Neural cell (in vitro differentiated cells): Measurements from ENCODE around the gene HRK. TPM values are rescaled to one million over a fixed set of nuclear protein-coding genes. Genes with fewer than 3 reads are reported as not detected.

Experiments
- H2AFZ ChIP-seq: fragments of 200-600, 300-800 bp; sonication (generic), shearing (Covaris generic); 2 replicates; pipeline ENCODE4 v1.6.0; 2014; ENCODE audit warnings: low read depth, mild to moderate bottlenecking, antibody characterized with exemption, low read length, moderate library complexity
- H3F3A ChIP-seq: fragments of 200-600 bp; shearing (Covaris generic); 2 replicates; pipeline ENCODE4 v1.6.1; 2016; ENCODE audit warnings: mild to moderate bottlenecking, moderate library complexity, mixed read lengths, antibody characterized with exemption, low read length; ENCODE audit not compliant: insufficient read depth, poor library complexity, severe bottlenecking
- H3K27ac ChIP-seq: fragments of 200-600, 300-800 bp; sonication (generic), shearing (Covaris generic); 2 replicates; pipeline ENCODE4 v1.5.1; 2014; ENCODE audit warnings: mild to moderate bottlenecking, low read length, moderate library complexity
- H3K27me3 ChIP-seq: fragments of 300-800, 200-600 bp; sonication (generic), shearing (Covaris generic); 2 replicates; pipeline ENCODE4 v1.6.0; 2014; ENCODE audit warnings: mild to moderate bottlenecking, low read depth, low read length, moderate library complexity; ENCODE audit not compliant: insufficient read depth
- H3K36me3 ChIP-seq: fragments of 300-800, 200-600 bp; sonication (generic), shearing (Covaris generic); 2 replicates; pipeline ENCODE4 v1.5.1; 2014; ENCODE audit warnings: mild to moderate bottlenecking, antibody characterized with exemption, low read length, moderate library complexity; ENCODE audit not compliant: insufficient read depth
- H3K4me2 ChIP-seq: fragments of 300-800, 200-600 bp; sonication (generic), shearing (Covaris generic); 2 replicates; pipeline ENCODE4 v1.6.0; 2014; ENCODE audit warnings: mild to moderate bottlenecking, low read length
- H3K4me3 ChIP-seq: fragments of 300-800, 200-600 bp; sonication (generic), shearing (Covaris generic); 2 replicates; pipeline ENCODE4 v1.5.1; 2014; ENCODE audit warnings: mild to moderate bottlenecking, low read length, moderate library complexity
- H3K79me2 ChIP-seq: fragments of 200-600 bp; shearing (Covaris generic); replicated peaks from 2 replicates; pipeline ENCODE4 v1.6.0; 2014; ENCODE audit warnings: mild to moderate bottlenecking, low read length, moderate library complexity; ENCODE audit not compliant: insufficient read depth
- H3K9ac ChIP-seq: fragments of 300-800, 200-600 bp; sonication (generic), shearing (Covaris generic); 2 replicates; pipeline ENCODE4 v1.6.1; 2016; ENCODE audit warnings: mild to moderate bottlenecking, low read length, mixed read lengths
- H3K9me2 ChIP-seq: fragments of 200-600 bp; shearing (Covaris generic); 2 replicates; pipeline ENCODE4 v1.6.1; 2016; ENCODE audit warnings: mild to moderate bottlenecking, low read length, mixed read lengths; ENCODE audit not compliant: insufficient read depth
- H3K9me3 ChIP-seq: fragments of 200-600, 300-800 bp; sonication (generic), shearing (Covaris generic); 2 replicates; pipeline ENCODE4 v1.6.1; 2016; ENCODE audit warnings: mild to moderate bottlenecking, mixed run types, low read length, moderate library complexity, mixed read lengths
- H4K20me1 ChIP-seq: fragments of 200-600 bp; shearing (Covaris generic); 2 replicates; pipeline ENCODE4 v1.6.1; 2016; ENCODE audit warnings: mild to moderate bottlenecking, mixed run types; ENCODE audit not compliant: insufficient read depth
- EP300 ChIP-seq: fragments of 450-650 bp; conservative IDR thresholded peaks from 2 replicates; pipeline ENCODE4 v1.6.1; 2014; ENCODE audit warnings: antibody characterized with exemption, mild to moderate bottlenecking, moderate library complexity; ENCODE audit not compliant: poor library complexity, severe bottlenecking
- EZH2 ChIP-seq: fragments of 200-600, 300-800 bp; shearing (Covaris generic), sonication (generic); IDR thresholded peaks from 2 replicates; pipeline ENCODE4 v1.6.1; 2014; ENCODE audit warnings: antibody characterized with exemption, low read length, borderline replicate concordance, mild to moderate bottlenecking; ENCODE audit not compliant: insufficient read depth, poor library complexity, severe bottlenecking
- MXI1 ChIP-seq: fragments of 450-650 bp; conservative IDR thresholded peaks from 2 replicates; pipeline ENCODE4 v1.6.1; 2014; ENCODE audit warnings: antibody characterized with exemption, mild to moderate bottlenecking; ENCODE audit not compliant: poor library complexity, severe bottlenecking
- POLR2AphosphoS5 ChIP-seq: IDR thresholded peaks from 2 replicates; pipeline ENCODE4 v1.6.1; 2012
- RAD21 ChIP-seq: fragments of 450-650 bp; conservative IDR thresholded peaks from 2 replicates; pipeline ENCODE4 v1.6.1; 2014; ENCODE audit warnings: antibody characterized with exemption, mild to moderate bottlenecking, moderate library complexity
- SMC3 ChIP-seq: fragments of 450-650 bp; conservative IDR thresholded peaks from 2 replicates; pipeline ENCODE4 v1.6.1; 2014; ENCODE audit warnings: antibody characterized with exemption, mild to moderate bottlenecking, moderate library complexity; ENCODE audit not compliant: poor library complexity
- TAF1 ChIP-seq: IDR thresholded peaks from 2 replicates; pipeline ENCODE4 v1.6.1; 2012; ENCODE audit warnings: low read depth
- polyA plus RNA-seq: library from polyadenylated mRNA; depleted of rRNA; stranded (reverse); fragments of >200 nt; gene quantifications from 2 replicates; pipeline ENCODE4 v1.2.3, GENCODE V29; 2014
- TF ChIP-seq, protein P1 (sequence below): fragments of 450-650 bp; IDR thresholded peaks from 2 replicates; pipeline ENCODE4 v1.5.1; 2014; ENCODE audit warnings: antibody characterized with exemption, mild to moderate bottlenecking, moderate library complexity; ENCODE audit not compliant: poor library complexity, severe bottlenecking
- TF ChIP-seq, protein P2 (sequence below): IDR thresholded peaks from 2 replicates; pipeline ENCODE4 v1.6.1; 2012; ENCODE audit warnings: borderline replicate concordance

The HRK gene
- polyA plus RNA-seq, 1 donor from 2014 or later: 1.4 TPM

DNA sequence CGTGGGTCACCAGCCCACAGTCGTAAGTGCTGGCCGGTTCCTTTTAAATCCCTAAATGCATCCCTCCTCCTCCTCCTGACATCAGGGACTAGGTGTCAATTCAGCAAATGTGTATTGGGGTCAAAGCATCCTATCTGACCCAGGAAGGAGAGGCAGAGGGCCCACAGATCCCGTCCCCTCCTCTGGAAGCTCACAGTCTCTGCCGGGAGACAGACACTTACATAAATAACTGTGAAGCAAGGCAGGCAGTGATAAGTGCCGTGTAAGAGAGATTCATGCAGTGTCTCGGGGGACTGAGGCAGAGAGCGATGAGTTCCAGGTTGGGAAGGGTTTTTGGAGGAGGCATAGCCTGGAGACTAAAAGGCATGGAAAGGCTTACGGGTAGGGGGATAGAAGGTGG lies 44.1 kb downstream of the HRK start:
- Histone ChIP-seq H3K4me2 (no peak overlapping the region), H3K9me3 (no peaks in the 10 kb centered on the region), H3K27me3 (no peaks in the 10 kb centered on the region), H3K27ac (no peak overlapping the region), H2AFZ (no peak overlapping the region), H4K20me1 (no peaks in the 10 kb centered on the region), H3K9me2 (no peaks in the 10 kb centered on the region), H3K79me2 (no peaks in the 10 kb centered on the region), H3K9ac (no peak overlapping the region), H3F3A (no peaks in the 10 kb centered on the region), H3K4me3 (peak overlapping the region; percentile 0), H3K36me3 (peaks cover 7% of the 10 kb centered on the region)
- TF ChIP-seq SMC3 (no peak), MXI1 (no peak), TAF1 (no peak), POLR2AphosphoS5 (no peak), EP300 (no peak), RAD21 (no peak), EZH2 (no peak)
- TF ChIP-seq, protein P1, sequence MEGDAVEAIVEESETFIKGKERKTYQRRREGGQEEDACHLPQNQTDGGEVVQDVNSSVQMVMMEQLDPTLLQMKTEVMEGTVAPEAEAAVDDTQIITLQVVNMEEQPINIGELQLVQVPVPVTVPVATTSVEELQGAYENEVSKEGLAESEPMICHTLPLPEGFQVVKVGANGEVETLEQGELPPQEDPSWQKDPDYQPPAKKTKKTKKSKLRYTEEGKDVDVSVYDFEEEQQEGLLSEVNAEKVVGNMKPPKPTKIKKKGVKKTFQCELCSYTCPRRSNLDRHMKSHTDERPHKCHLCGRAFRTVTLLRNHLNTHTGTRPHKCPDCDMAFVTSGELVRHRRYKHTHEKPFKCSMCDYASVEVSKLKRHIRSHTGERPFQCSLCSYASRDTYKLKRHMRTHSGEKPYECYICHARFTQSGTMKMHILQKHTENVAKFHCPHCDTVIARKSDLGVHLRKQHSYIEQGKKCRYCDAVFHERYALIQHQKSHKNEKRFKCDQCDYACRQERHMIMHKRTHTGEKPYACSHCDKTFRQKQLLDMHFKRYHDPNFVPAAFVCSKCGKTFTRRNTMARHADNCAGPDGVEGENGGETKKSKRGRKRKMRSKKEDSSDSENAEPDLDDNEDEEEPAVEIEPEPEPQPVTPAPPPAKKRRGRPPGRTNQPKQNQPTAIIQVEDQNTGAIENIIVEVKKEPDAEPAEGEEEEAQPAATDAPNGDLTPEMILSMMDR: no peak
- TF ChIP-seq, protein P2, sequence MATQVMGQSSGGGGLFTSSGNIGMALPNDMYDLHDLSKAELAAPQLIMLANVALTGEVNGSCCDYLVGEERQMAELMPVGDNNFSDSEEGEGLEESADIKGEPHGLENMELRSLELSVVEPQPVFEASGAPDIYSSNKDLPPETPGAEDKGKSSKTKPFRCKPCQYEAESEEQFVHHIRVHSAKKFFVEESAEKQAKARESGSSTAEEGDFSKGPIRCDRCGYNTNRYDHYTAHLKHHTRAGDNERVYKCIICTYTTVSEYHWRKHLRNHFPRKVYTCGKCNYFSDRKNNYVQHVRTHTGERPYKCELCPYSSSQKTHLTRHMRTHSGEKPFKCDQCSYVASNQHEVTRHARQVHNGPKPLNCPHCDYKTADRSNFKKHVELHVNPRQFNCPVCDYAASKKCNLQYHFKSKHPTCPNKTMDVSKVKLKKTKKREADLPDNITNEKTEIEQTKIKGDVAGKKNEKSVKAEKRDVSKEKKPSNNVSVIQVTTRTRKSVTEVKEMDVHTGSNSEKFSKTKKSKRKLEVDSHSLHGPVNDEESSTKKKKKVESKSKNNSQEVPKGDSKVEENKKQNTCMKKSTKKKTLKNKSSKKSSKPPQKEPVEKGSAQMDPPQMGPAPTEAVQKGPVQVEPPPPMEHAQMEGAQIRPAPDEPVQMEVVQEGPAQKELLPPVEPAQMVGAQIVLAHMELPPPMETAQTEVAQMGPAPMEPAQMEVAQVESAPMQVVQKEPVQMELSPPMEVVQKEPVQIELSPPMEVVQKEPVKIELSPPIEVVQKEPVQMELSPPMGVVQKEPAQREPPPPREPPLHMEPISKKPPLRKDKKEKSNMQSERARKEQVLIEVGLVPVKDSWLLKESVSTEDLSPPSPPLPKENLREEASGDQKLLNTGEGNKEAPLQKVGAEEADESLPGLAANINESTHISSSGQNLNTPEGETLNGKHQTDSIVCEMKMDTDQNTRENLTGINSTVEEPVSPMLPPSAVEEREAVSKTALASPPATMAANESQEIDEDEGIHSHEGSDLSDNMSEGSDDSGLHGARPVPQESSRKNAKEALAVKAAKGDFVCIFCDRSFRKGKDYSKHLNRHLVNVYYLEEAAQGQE: no peak

DNA sequence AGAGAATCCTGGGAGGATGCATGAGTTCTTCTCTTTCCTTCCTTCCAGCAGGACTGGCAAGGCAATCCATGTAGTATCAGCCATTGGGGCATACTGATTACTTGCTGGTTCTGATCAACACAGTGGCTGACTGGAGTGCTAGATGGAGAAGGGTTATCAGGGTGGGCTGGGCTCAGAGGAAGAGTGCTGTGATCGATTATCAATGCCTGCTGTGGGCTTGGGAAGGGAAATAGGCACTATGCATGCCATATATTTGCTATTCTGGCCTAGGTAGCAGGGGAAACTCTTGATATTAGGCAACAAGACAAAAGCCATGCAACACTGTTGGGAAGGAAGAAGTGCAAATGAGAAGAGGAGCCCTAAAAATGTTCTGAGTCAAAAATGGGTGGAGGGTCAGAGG lies 45.8 kb downstream of the HRK start:
- H3K4me3 ChIP-seq: no peak overlapping the region

More for the DNA sequence above, 45.8 kb downstream of the HRK start:
- Histone ChIP-seq H3F3A (no peaks in the 10 kb centered on the region), H3K27ac (no peak overlapping the region), H3K9me3 (no peaks in the 10 kb centered on the region), H4K20me1 (no peaks in the 10 kb centered on the region), H3K9me2 (no peaks in the 10 kb centered on the region), H2AFZ (no peak overlapping the region), H3K36me3 (peaks cover 7% of the 10 kb centered on the region), H3K9ac (no peak overlapping the region), H3K27me3 (no peaks in the 10 kb centered on the region), H3K4me2 (no peak overlapping the region), H3K79me2 (no peaks in the 10 kb centered on the region)
- TF ChIP-seq EP300 (no peak), EZH2 (no peak), SMC3 (no peak), RAD21 (no peak)
